Smooth muscle cell (in vitro differentiated cells): ENCODE measurements around the gene FBL. TPM values are rescaled to one million over a fixed set of nuclear protein-coding genes. Genes with fewer than 3 reads are reported as not detected.

Experiments used
- DNase-seq: peaks from one replicate; lab custom pipeline; 2025; ENCODE audit not compliant: unreplicated experiment; lab: John Stamatoyannopoulos, UW
- H2AFZ ChIP-seq: fragments of 200-600 bp; sonication (generic); 2 replicates; pipeline ENCODE4 v1.6.0; 2016; ENCODE audit warnings: antibody characterized with exemption, low read depth, mild to moderate bottlenecking
- H3F3A ChIP-seq: fragments of 200-600 bp; sonication (generic); 2 replicates; pipeline ENCODE4 v1.6.0; 2017; ENCODE audit warnings: antibody characterized with exemption, low read depth
- H3K27ac ChIP-seq: fragments of 200-600 bp; sonication (generic); 2 replicates; pipeline ENCODE4 v1.5.1; 2016; ENCODE audit warnings: low read depth, mild to moderate bottlenecking
- H3K27me3 ChIP-seq: fragments of 200-600 bp; sonication (generic); 2 replicates; pipeline ENCODE4 v1.6.1; 2016; ENCODE audit warnings: low read depth, mild to moderate bottlenecking
- H3K36me3 ChIP-seq: fragments of 200-600 bp; sonication (generic); 2 replicates; pipeline ENCODE4 v1.5.1; 2016; ENCODE audit warnings: low read depth
- H3K4me1 ChIP-seq: fragments of 200-600 bp; sonication (generic); 2 replicates; pipeline ENCODE4 v1.5.1; 2016; ENCODE audit warnings: low read depth
- H3K4me2 ChIP-seq: fragments of 200-600 bp; sonication (generic); 2 replicates; pipeline ENCODE4 v1.6.0; 2016; ENCODE audit warnings: mild to moderate bottlenecking
- H3K4me3 ChIP-seq: fragments of 200-600 bp; sonication (generic); 2 replicates; pipeline ENCODE4 v1.5.1; 2016; ENCODE audit warnings: mild to moderate bottlenecking
- H3K79me2 ChIP-seq: fragments of 200-600 bp; sonication (generic); 2 replicates; pipeline ENCODE4 v1.6.0; 2016; ENCODE audit warnings: low read depth, mild to moderate bottlenecking
- H3K9ac ChIP-seq: fragments of 200-600 bp; sonication (generic); 2 replicates; pipeline ENCODE4 v1.6.0; 2016; ENCODE audit warnings: low read depth
- H3K9me3 ChIP-seq: fragments of 200-600 bp; sonication (generic); replicated peaks from 2 replicates; pipeline ENCODE4 v1.5.1; 2016; ENCODE audit warnings: low read depth
- H4K20me1 ChIP-seq: fragments of 200-600 bp; sonication (generic); 2 replicates; pipeline ENCODE4 v1.6.0; 2016; ENCODE audit warnings: low read depth
- WGBS: methylation state at CpG from one replicate; pipeline ENCODE4 v1.1.7; 2016; ENCODE audit warnings: low lambda C conversion rate; 5-methylcytosine and 5-hydroxymethylcytosine counted together
- polyA plus RNA-seq: library from polyadenylated mRNA; unstranded; fragments of >200 nt; fragmentation: Nextera tagmentation; extraction: Ambion mirVana; gene quantifications from 2 replicates; pipeline ENCODE4 v1.2.1, GENCODE V29; 2016
- total RNA-seq: library from RNA; depleted of rRNA; stranded (reverse); fragments of >200 nt; gene quantifications from 2 replicates; pipeline ENCODE4 v1.2.3, GENCODE V29; 2014
- TF ChIP-seq, protein P1 (sequence below): fragments of 200-600 bp; sonication (generic); IDR thresholded peaks from 2 replicates; pipeline ENCODE4 v1.5.1; 2017; ENCODE audit warnings: borderline replicate concordance, mild to moderate bottlenecking, antibody characterized with exemption; ENCODE audit not compliant: insufficient read depth, poor library complexity, severe bottlenecking

FBL gene
- total and polyA plus RNA-seq, 2 experiments from 2014 or later, result 116 to 124 TPM

DNA sequence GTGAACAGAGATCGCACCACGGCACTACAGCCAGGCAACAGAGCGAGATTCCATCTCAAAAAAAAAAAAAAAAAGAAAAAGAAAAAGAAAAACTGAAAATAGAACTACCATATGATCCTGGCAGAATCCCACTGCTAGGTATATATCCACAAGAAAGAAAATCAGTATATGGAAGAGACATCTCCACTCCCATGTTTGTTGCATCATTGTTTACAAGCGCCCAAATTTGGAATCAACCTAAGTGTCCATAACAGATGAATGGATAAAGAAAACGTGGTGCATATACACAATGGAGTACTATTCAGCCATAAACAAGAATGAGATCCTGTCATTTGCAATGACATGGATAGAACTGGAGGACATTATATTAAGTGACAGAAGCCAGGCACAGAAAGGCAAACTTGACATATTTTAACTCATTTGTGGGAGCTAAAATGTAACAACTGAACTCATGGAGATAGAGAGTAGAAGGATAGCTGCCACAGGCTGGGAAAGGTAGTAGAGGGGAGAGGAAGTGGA lies 38.3 kb downstream of the FBL start:
- WGBS, result 76% methylated on average over 2 of the region's 5 CpGs
- Histone ChIP-seq H3K4me1 (peaks cover 3% of the 10 kb centered on the region), H3K9me3 (no peaks in the 10 kb centered on the region), H3K9ac (no peak overlapping the region), H4K20me1 (no peaks in the 10 kb centered on the region), H3K4me2 (no peak overlapping the region), H2AFZ (no peak overlapping the region), H3K36me3 (no peaks in the 10 kb centered on the region), H3K27me3 (no peaks in the 10 kb centered on the region), H3K79me2 (no peaks in the 10 kb centered on the region), H3F3A (no peaks in the 10 kb centered on the region), H3K27ac (no peak overlapping the region), H3K4me3 (no peak overlapping the region)
- TF ChIP-seq, protein P1, sequence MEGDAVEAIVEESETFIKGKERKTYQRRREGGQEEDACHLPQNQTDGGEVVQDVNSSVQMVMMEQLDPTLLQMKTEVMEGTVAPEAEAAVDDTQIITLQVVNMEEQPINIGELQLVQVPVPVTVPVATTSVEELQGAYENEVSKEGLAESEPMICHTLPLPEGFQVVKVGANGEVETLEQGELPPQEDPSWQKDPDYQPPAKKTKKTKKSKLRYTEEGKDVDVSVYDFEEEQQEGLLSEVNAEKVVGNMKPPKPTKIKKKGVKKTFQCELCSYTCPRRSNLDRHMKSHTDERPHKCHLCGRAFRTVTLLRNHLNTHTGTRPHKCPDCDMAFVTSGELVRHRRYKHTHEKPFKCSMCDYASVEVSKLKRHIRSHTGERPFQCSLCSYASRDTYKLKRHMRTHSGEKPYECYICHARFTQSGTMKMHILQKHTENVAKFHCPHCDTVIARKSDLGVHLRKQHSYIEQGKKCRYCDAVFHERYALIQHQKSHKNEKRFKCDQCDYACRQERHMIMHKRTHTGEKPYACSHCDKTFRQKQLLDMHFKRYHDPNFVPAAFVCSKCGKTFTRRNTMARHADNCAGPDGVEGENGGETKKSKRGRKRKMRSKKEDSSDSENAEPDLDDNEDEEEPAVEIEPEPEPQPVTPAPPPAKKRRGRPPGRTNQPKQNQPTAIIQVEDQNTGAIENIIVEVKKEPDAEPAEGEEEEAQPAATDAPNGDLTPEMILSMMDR, result no peak
- DNase-seq, result no peak

DNA sequence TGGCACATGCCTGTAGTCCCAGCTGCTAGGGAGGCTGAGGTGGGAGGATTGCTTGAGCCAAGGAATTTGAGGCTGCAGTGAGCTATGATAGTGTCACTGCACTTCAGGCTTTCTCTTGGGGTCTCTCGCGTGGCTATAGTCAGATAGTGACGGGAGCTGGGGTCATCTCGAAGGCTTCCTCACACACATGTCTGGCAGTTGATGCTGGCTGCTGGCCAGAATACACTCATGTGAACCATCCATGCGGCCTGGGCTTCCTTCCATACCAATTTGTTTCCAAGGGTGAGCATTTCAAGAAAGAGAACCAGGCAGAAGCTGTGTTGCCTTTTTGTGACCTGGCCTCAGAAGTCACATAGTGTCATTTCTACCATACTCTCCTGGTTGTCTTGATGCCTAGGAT lies 41.1 kb downstream of the FBL start:
- Histone ChIP-seq H4K20me1 (no peaks in the 10 kb centered on the region), H3K4me3 (no peak overlapping the region), H3K36me3 (no peaks in the 10 kb centered on the region), H3K27ac (no peak overlapping the region), H2AFZ (no peak overlapping the region), H3K79me2 (no peaks in the 10 kb centered on the region), H3K4me1 (peaks cover 5% of the 10 kb centered on the region), H3K27me3 (no peaks in the 10 kb centered on the region), H3K4me2 (no peak overlapping the region), H3K9ac (no peak overlapping the region), H3F3A (no peaks in the 10 kb centered on the region), H3K9me3 (no peaks in the 10 kb centered on the region)
- no peak for DNase-seq
- 86% methylated on average over 5 of the region's 5 CpGs for WGBS
- TF ChIP-seq, protein P1, result no peak

DNA sequence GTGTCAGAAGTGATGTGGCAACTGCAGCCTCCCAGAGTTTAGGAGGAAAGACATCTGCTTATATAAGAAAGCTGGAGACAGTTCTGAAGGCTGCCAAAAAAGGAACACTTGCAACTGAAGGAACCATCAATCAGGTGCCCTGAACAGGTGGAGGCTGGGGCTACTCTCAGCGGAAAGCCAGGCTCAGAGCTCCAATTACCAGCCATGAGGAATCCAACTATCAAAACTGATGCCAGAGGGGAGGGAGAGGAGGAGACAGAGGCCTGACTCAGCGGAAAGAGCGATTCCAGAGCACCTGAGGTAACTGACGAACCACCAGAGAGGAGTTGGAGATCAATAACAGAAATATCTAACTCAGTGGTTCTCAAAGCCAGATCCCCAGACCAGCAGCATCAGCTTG lies 43.2 kb downstream of the FBL start:
- Histone ChIP-seq H3K4me3 (no peak overlapping the region), H4K20me1 (no peaks in the 10 kb centered on the region), H3F3A (no peaks in the 10 kb centered on the region), H2AFZ (no peak overlapping the region), H3K36me3 (no peaks in the 10 kb centered on the region), H3K4me1 (peaks cover 5% of the 10 kb centered on the region), H3K27ac (no peak overlapping the region), H3K4me2 (no peak overlapping the region), H3K9ac (no peak overlapping the region), H3K27me3 (no peaks in the 10 kb centered on the region), H3K79me2 (no peaks in the 10 kb centered on the region), H3K9me3 (no peaks in the 10 kb centered on the region)
- WGBS, result 29% methylated on average over 4 of the region's 4 CpGs
- no peak for DNase-seq
- TF ChIP-seq, protein P1, result no peak

DNA sequence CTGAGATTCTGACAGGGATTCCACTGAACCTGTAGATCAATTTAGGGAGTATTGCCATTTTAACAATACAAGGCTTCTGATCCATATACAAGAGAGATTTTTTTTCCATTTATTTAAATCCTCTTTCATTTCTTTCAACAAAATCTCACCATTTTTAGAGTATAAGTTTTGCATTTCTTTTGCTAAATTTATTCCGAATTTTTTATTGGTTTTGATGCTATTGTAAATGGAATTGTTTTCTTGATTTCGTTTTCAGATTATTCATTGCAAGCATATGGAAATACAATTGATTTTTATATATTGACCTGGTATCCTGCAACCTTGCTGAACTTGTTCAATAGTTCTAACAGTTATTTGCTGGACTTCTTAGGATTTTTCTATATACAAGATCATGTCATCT lies 49.1 kb downstream of the FBL start:
- no peak overlapping the region for H3K9ac ChIP-seq
- 58% methylated on average over 2 of the region's 2 CpGs for WGBS
- H2AFZ ChIP-seq, result no peak overlapping the region
- no peaks in the 10 kb centered on the region for H3K79me2 ChIP-seq
- peaks cover 4% of the 10 kb centered on the region for H3K27me3 ChIP-seq
- H3K36me3 ChIP-seq, result no peaks in the 10 kb centered on the region
- H3K4me3 ChIP-seq, result no peak overlapping the region
- H3K27ac ChIP-seq, result no peak overlapping the region
- no peaks in the 10 kb centered on the region for H4K20me1 ChIP-seq
- TF ChIP-seq, protein P1, result no peak
- H3F3A ChIP-seq, result no peaks in the 10 kb centered on the region
- H3K9me3 ChIP-seq, result no peaks in the 10 kb centered on the region
- H3K4me2 ChIP-seq, result no peak overlapping the region
- H3K4me1 ChIP-seq, result no peaks in the 10 kb centered on the region
- DNase-seq, result no peak
